GM18861 (cell line): ENCODE measurements around the gene TMEM151B.
"Not testable (repeated sequence)": the region's sequence is repeated elsewhere in the genome, so short reads cannot be mapped to it uniquely, and the experiment has no call there.

Source experiments
- ATAC-seq: cut with Tn5 transposase; IDR thresholded peaks from one replicate; pipeline ENCODE4 v1.9.1; 2021; ENCODE audit not compliant: unreplicated experiment

TMEM151B gene

DNA sequence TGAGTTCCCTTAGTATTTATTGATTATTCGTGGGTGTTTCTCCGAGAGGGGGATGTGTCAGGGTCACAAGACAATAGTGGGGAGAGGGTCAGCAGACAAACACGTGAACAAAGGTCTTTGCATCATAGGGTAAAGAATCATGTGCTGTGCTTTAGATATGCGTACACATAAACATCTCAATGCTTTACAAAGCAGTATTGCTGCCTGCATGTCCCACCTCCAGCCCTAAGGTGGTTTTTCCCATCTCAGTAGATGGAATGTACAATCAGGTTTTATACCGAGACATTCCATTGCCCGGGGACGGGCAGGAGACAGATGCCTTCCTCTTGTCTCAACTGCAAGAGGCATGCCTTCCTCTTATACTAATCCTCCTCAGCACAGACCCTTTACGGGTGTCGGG lies 58.0 kb downstream of the TMEM151B start:
- not testable (repeated sequence) for ATAC-seq

DNA sequence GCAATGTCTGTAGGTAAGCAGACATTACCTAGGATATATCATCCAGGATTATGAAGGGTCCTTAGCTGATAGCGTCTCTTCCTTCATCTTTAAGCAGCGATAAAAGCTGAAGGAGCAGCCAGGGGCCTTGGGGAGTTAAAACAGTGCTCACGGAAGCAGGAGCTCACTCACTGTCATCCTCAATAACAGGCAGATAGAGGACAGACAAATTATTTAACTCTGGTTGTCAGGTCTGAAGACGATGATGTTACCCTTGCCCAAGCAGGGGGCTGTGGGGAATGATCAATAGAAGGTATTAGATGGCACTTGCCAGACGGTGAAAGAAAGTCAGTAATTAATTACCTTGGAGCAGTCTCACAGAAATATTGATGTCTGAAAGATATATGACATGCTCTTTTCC lies 59.6 kb downstream of the TMEM151B start:
- ATAC-seq, result no peak

DNA sequence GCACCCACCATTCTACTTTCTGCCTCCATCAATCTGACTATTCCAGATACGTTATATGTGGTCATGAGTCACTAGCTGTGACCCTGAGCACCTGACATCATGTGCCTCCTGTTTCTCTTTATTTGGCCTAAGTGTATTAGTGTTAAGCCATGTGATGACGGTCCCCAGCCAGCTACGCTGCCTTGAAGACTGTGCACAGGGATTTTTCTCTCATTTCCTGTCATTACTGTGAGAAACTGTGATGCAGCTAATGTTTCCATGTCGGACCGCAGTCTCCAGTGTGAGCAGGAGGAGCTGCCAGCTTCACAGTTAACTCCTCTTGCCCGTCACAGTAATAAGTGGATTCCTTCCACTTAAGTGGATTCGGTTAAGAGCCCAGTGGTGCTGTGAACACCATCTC lies 62.3 kb downstream of the TMEM151B start:
- no peak for ATAC-seq

DNA sequence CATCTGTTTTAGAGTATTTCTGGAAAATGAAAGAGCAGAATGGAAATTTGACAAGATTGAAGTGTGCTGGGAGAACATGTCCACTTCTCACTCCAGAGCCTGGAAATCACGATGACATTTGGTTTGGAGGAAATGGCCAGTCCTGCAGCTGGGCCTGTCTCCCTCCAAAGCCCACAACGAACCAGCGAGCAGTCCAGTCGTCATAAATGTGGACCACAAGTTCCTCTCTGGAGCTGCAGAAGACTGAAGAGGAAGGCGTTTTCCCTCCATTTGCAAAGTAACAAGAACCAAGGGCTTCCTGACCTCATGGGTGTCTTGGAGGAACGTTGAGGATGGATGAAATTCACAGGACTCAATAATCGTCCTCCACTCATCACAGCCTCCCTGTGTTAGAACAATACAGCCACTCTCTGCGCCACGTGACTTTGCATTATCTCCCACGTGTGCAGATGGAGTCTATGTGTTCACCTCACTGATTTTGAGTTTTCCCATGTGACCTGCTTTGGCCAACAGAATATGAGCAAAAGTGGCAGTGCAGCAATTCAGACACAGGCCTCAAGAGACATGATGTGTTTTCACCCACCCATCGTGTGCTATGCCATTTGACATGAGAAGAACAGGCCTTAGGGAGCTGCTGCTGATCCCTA lies 63.1 kb downstream of the TMEM151B start:
- ATAC-seq, result no peak

DNA sequence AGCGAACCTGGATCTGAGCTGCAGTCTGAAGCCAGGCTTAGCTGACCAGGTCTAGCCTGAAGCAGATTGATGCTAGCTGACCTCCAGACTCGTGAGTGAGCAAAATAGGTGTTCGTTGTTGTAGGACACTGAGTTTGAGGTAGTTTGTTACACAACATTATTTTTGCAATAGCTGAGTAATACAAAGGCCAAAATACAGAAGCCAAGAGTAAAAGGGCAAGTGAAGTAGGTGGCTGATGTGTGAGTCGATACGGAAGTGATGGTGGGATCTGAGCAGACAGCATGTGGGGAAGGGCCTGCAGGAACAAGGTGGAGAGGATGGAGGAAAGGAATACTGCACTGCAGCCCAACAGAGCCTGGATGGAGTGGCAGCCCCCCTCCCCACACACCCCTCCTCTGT lies 63.7 kb downstream of the TMEM151B start:
- ATAC-seq, result no peak

DNA sequence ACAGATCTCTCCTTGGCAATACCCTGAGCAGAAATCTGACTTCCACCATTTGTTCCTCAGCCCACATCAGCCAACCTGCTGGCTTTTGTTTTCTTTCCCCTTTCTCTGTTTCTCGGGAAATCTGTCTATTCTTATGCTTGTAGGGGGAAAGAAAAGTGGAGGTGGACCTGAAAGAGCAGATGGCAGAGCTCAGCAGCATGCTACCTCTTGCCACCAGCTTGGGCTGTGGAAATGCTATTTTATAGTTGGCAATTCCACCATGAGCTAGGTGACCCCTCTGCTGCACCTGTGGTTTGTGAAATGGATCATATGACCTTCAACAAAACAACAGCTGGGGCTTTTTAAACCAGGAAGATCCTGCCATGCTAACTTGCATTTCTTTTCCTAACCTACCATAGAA lies 65.4 kb downstream of the TMEM151B start:
- no peak for ATAC-seq

- ATAC-seq, result peak; percentile 73
Measured at GRCh38 chr6:44338228-44339122, 68.2 kb downstream of the TMEM151B start.

GRCh38 chr6:44339301-44339700 lies 69.1 kb downstream of the TMEM151B start:
- ATAC-seq, result no peak

DNA sequence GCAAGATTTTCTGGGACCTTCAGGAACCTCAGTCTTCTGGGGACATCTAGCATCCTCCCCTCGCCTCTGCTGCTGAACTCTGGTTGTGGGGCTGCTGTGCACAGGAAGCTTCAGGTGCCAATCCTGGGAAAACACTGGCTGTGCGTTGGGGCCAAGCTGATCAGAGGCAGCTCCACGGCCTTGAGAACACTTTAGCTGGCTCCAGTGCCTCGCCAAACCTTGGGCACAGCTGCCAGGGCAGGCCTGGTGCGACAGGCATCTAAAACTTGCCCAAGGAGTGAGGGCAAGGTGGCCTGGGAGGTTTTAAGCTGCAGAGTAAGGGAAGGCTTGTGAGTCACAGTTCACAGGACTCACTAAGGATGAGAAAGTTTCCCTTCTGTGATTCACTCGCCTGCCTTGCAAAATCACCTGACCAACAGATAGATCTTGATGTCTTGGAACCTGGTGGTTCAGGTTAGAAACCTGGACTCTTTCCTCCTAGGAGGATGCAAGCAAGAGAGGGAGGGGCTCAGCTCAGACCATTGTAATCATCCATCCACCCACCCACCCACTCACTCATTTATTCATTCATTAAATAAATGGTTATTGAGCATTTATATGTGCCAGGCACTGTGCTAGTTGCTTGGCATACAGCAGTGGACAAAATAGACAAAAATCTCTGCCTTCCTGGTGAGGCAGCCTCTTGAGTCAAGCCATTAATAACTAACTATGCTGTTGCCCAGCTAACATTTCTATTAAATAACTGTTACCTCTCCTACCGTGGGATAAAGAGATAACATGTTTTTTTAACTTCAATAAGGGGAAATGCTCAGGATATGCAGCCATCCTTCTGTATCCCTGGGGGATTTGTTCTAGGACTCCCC lies 69.7 kb downstream of the TMEM151B start:
- ATAC-seq, result no peak

GRCh38 chr6:44341095-44341890 lies 71.0 kb downstream of the TMEM151B start:
- no peak for ATAC-seq

- ATAC-seq, result no peak
Measured at GRCh38 chr6:44342052-44342451, 71.8 kb downstream of the TMEM151B start.

- no peak for ATAC-seq
Measured at GRCh38 chr6:44342489-44342888, 72.2 kb downstream of the TMEM151B start, which contains the start of gene SPATS1. Gene SPATS1 (plus strand): TSS chr6:44342650. CDS start chr6:44343096, 446 bp downstream.

GRCh38 chr6:44346818-44347217 lies 76.6 kb downstream of the TMEM151B start:
- not testable (repeated sequence) for ATAC-seq

GRCh38 chr6:44349904-44350649 lies 79.8 kb downstream of the TMEM151B start:
- ATAC-seq, result no peak

GRCh38 chr6:44350650-44350994 lies 80.4 kb downstream of the TMEM151B start:
- not testable (repeated sequence) for ATAC-seq

GRCh38 chr6:44352259-44352658 lies 82.0 kb downstream of the TMEM151B start:
- ATAC-seq, result no peak

GRCh38 chr6:44353336-44353735 lies 83.1 kb downstream of the TMEM151B start:
- ATAC-seq, result no peak

GRCh38 chr6:44355640-44356039 lies 85.4 kb downstream of the TMEM151B start:
- ATAC-seq, result no peak

- ATAC-seq, result no peak
Measured at GRCh38 chr6:44356487-44356886, 86.2 kb downstream of the TMEM151B start.
